NCI-H1436 treated with DMSO at 0.1 percent for 48 hours (cell line): Measurements from ENCODE around the gene RNU4-1.

Source experiments
- DNase-seq: peaks from one replicate; lab custom pipeline; 2025; lab: John Stamatoyannopoulos, UW

Gene RNU4-1

GRCh38 chr12:120290609-120291305 lies 2.3 kb downstream of the RNU4-1 start:
- DNase-seq, result no peak

GRCh38 chr12:120287491-120287890 lies 5.5 kb downstream of the RNU4-1 start:
- no peak for DNase-seq

- no peak for DNase-seq
These were observed 6.1 kb downstream of the RNU4-1 start for GRCh38 chr12:120286768-120287490.

- no peak for DNase-seq
These were observed 8.7 kb downstream of the RNU4-1 start for GRCh38 chr12:120284381-120284780.

- DNase-seq, result no peak
These were observed 9.7 kb downstream of the RNU4-1 start for GRCh38 chr12:120283318-120283717.

- no peak for DNase-seq
These were observed 14.6 kb downstream of the RNU4-1 start for GRCh38 chr12:120278137-120279069.

- no peak for DNase-seq
These were observed 16.3 kb downstream of the RNU4-1 start for GRCh38 chr12:120276734-120277133.

- DNase-seq, result no peak
These were observed 25.3 kb downstream of the RNU4-1 start for GRCh38 chr12:120267736-120268135.

- no peak for DNase-seq
These were observed 26.7 kb downstream of the RNU4-1 start for GRCh38 chr12:120266180-120266870.

GRCh38 chr12:120265473-120266179 lies 27.4 kb downstream of the RNU4-1 start, which contains the start of gene PXN:
PXN (minus strand) TSS chr12:120265730; CDS start chr12:120265629, 101 bp downstream.
- no peak for DNase-seq

GRCh38 chr12:120264904-120265472 lies 28.0 kb downstream of the RNU4-1 start:
- DNase-seq, result no peak

GRCh38 chr12:120264086-120264903 lies 28.7 kb downstream of the RNU4-1 start:
- DNase-seq, result no peak

GRCh38 chr12:120263748-120264085 lies 29.3 kb downstream of the RNU4-1 start:
- no peak for DNase-seq

GRCh38 chr12:120262852-120263747 lies 29.9 kb downstream of the RNU4-1 start:
- DNase-seq, result no peak

GRCh38 chr12:120261951-120262851 lies 30.8 kb downstream of the RNU4-1 start:
- no peak for DNase-seq

GRCh38 chr12:120260607-120261006 lies 32.4 kb downstream of the RNU4-1 start:
- no peak for DNase-seq

GRCh38 chr12:120259418-120260202 lies 33.4 kb downstream of the RNU4-1 start:
- no peak for DNase-seq
